ENCODE measurements around the gene FNDC8. TPM values are rescaled to one million over a fixed set of nuclear protein-coding genes. Genes with fewer than 3 reads are reported as not detected.

The FNDC8 gene
- total and polyA plus RNA-seq, 2 donors (not counting 1 experiment from before 2014, with no cell fraction given): not detected

DNA sequence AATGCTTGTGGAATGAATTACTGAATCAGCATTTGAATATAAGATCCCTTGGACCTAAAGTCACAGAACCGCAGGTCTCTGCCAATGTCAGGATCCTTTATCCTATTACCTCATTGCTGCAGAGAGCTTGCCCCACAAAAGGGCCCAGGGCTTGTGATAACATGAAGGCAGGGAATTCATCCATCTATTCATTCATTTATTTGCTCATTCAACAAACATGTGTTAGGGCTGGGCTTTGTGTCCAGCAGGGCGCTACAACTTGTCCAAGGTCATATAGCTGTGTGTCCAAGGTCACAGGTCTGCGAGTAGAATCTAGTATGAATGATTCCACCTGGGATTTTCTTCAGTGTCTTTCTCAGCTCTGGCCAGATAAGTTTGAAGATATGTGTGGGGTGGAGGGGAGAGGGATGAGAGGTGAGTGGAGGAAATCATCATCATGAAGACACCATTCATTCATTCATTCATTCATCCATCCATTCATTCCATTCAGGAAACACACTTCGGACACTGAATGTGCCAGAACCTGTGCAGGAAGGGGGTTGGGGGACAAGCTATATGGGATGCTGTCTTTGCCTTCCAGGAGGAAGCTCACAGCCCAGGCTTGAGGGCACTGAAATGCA is 24.9 kb downstream of the FNDC8 start:
- Histone ChIP-seq H3K27ac (ENCODE audit: low read length in 2 of 2) (no peak overlapping the region), H3K27me3 (replicated peaks in 1 of 4; ENCODE audit: control extremely low read depth in 1 of 4, control insufficient read depth in 3 of 4, insufficient read depth in 4 of 4, low read length in 3 of 4) (peaks cover 0 to 3% (median 0%) of the 10 kb centered on the region in 4 experiments), H2AFZ (ENCODE audit: insufficient read depth, low read depth, low read length, poor library complexity, severe bottlenecking) (no peak overlapping the region), H3K9me3 (ENCODE audit: control extremely low read depth in 1 of 3, control insufficient read depth in 2 of 3, insufficient read depth in 1 of 3, low read length in 2 of 3) (no peaks in the 10 kb centered on the region), H3K4me1 (ENCODE audit: control insufficient read depth in 2 of 2, insufficient read depth in 2 of 2, low read length in 2 of 2) (peaks cover 0 to 3% of the 10 kb centered on the region in 2 donors), H3K4me2 (replicated peaks; ENCODE audit: low read depth, low read length, poor library complexity, severe bottlenecking) (no peak overlapping the region), H3K9ac (ENCODE audit: low read length) (no peak overlapping the region), H3K36me3 (replicated peaks in 1 of 2; ENCODE audit: control extremely low read depth in 1 of 2, control insufficient read depth in 1 of 2, extremely low read depth in 1 of 2, insufficient read depth in 2 of 2, low read length in 1 of 2) (no peaks in the 10 kb centered on the region), H4K20me1 (ENCODE audit: control insufficient read depth, insufficient read depth, low read length, poor library complexity, severe bottlenecking) (no peaks in the 10 kb centered on the region), H3K79me2 (ENCODE audit: control insufficient read depth, insufficient read depth, low read length) (peaks cover 12% of the 10 kb centered on the region), H3K4me3 (ENCODE audit: control extremely low read depth in 1 of 5, extremely low read depth in 1 of 5, insufficient read depth in 1 of 5, low read depth in 2 of 5, low read length in 4 of 5) (no peak overlapping the region)
- DNase-seq (no peak), ATAC-seq (ENCODE audit: low read depth) (no peak)
- no peaks in the 10 kb centered on the region for H3K9me3 Mint-ChIP-seq (ENCODE audit: insufficient read depth)
- TF ChIP-seq, protein P1, sequence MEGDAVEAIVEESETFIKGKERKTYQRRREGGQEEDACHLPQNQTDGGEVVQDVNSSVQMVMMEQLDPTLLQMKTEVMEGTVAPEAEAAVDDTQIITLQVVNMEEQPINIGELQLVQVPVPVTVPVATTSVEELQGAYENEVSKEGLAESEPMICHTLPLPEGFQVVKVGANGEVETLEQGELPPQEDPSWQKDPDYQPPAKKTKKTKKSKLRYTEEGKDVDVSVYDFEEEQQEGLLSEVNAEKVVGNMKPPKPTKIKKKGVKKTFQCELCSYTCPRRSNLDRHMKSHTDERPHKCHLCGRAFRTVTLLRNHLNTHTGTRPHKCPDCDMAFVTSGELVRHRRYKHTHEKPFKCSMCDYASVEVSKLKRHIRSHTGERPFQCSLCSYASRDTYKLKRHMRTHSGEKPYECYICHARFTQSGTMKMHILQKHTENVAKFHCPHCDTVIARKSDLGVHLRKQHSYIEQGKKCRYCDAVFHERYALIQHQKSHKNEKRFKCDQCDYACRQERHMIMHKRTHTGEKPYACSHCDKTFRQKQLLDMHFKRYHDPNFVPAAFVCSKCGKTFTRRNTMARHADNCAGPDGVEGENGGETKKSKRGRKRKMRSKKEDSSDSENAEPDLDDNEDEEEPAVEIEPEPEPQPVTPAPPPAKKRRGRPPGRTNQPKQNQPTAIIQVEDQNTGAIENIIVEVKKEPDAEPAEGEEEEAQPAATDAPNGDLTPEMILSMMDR (IDR thresholded peaks at IDR 0.05): no peak
- TF ChIP-seq EZH2 (IDR thresholded peaks at IDR 0.05; ENCODE audit: borderline replicate concordance, insufficient read depth, low read depth, low read length, poor library complexity, severe bottlenecking): no peak
- peaks cover 4% of the 10 kb centered on the region for H3K27me3 Mint-ChIP-seq
- H3K27ac Mint-ChIP-seq: no peak overlapping the region
- ChIA-PET CTCF (no interaction called here), POLR2A (no interaction called here)
- no peak overlapping the region for H3K4me3 Mint-ChIP-seq
- intact Hi-C loops (cut with micrococcal nuclease): no loop called here
- peaks cover 14% of the 10 kb centered on the region for H3K4me1 Mint-ChIP-seq
- 100% methylated on average over 1 of the region's 4 CpGs for WGBS (ENCODE audit: insufficient coverage)

DNA sequence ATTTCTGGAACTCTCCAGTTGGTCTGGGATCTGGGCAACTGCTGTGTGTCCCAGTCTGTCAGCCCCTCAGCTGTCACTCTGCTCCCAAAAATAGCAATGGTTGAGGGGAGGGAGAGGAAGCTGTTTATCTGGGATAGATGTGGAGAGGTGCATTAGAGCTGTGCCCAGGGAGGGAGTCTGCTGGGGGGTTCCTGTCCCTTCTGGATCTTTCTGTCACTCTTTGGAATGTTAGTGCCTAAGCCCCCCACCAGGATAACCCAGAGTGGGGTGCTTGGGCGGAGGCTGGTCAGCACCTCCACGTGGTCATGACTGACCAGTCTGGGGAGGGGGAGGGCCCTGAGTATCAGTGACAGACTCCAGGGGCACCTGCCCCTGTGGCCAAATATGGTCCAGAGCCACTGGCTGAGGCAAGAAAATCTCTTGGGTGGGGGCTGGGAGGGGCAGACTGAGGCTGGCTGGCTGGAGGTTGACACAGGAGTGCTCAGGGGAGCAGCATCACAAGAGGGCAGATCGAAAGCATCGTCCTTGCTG is 26.0 kb downstream of the FNDC8 start, which contains the start of gene UNC45B:
Gene UNC45B (plus strand): TSS at position 443 of the 531 bp plus-strand sequence. CDS start 447 bp downstream, outside the sequence.
- peaks cover 3% of the 10 kb centered on the region for H3K79me2 ChIP-seq (ENCODE audit: control insufficient read depth, insufficient read depth, low read length)
- no peaks in the 10 kb centered on the region for H3K36me3 ChIP-seq (replicated peaks in 1 of 2; ENCODE audit: control extremely low read depth in 1 of 2, control insufficient read depth in 1 of 2, extremely low read depth in 1 of 2, insufficient read depth in 2 of 2, low read length in 1 of 2)
- no peaks in the 10 kb centered on the region for H4K20me1 ChIP-seq (ENCODE audit: control insufficient read depth, insufficient read depth, low read length, poor library complexity, severe bottlenecking)
- H3K9me3 ChIP-seq (ENCODE audit: control extremely low read depth in 1 of 3, control insufficient read depth in 2 of 3, insufficient read depth in 1 of 3, low read length in 2 of 3): no peaks in the 10 kb centered on the region
- peaks cover 0 to 3% (median 1%) of the 10 kb centered on the region in 4 experiments for H3K27me3 ChIP-seq (replicated peaks in 1 of 4; ENCODE audit: control extremely low read depth in 1 of 4, control insufficient read depth in 3 of 4, insufficient read depth in 4 of 4, low read length in 3 of 4)
- Mint-ChIP-seq H3K4me3 (no peak within 1 kb of the TSS), H3K9me3 (ENCODE audit: insufficient read depth) (no peaks in the 10 kb centered on the region), H3K4me1 (peaks cover 6% of the 10 kb centered on the region), H3K27me3 (peaks cover 7% of the 10 kb centered on the region), H3K27ac (no peak within 1 kb of the TSS)
- DNase-seq (no peak), ATAC-seq (ENCODE audit: low read depth) (no peak)
- TF ChIP-seq EZH2 (IDR thresholded peaks at IDR 0.05; ENCODE audit: borderline replicate concordance, insufficient read depth, low read depth, low read length, poor library complexity, severe bottlenecking): no peak
- TF ChIP-seq, protein P1 (IDR thresholded peaks at IDR 0.05): no peak
- H2AFZ ChIP-seq (ENCODE audit: insufficient read depth, low read depth, low read length, poor library complexity, severe bottlenecking): no peak within 1 kb of the TSS
- H3K4me2 ChIP-seq (replicated peaks; ENCODE audit: low read depth, low read length, poor library complexity, severe bottlenecking): no peak within 1 kb of the TSS
- no peak within 1 kb of the TSS for H3K4me3 ChIP-seq (ENCODE audit: control extremely low read depth in 1 of 5, extremely low read depth in 1 of 5, insufficient read depth in 1 of 5, low read depth in 2 of 5, low read length in 4 of 5)
- H3K4me1 ChIP-seq (ENCODE audit: control insufficient read depth in 2 of 2, insufficient read depth in 2 of 2, low read length in 2 of 2): no peaks in the 10 kb centered on the region
- WGBS (ENCODE audit: insufficient coverage): 93% methylated on average over 4 of the region's 4 CpGs
- no peak within 1 kb of the TSS for H3K9ac ChIP-seq (ENCODE audit: low read length)
- intact Hi-C loops (cut with micrococcal nuclease): no loop called here
- CTCF ChIA-PET: interaction anchor here (0.6 to 1.1 kb wide), 2 partner anchors 19 to 20 kb away, joined by 3 to 4 read pairs; no protein-coding TSS in a partner anchor
- no peak within 1 kb of the TSS for H3K27ac ChIP-seq (ENCODE audit: low read length in 2 of 2)
- POLR2A ChIA-PET: no interaction called here
